Thyroid gland (tissue), 4 donors: ENCODE data around the gene ITGB2.

Source experiments
- CTCF ChIP-seq, 6 experiments: fragments of 200-600 bp in 3 of 6; fragments of 450-650 bp in 3 of 6; sonication (generic) in 3 of 6; IDR thresholded peaks; one replicate each; pipeline ENCODE4 v1.5.1; 2016 to 2019; ENCODE audit warnings: antibody characterized with exemption in 6 of 6, mild to moderate bottlenecking in 2 of 6, inconsistent platforms in 1 of 6, moderate library complexity in 1 of 6
- POLR2A ChIP-seq, 2 donors: fragments of 450-650 bp; IDR thresholded peaks; one replicate each; pipeline ENCODE4 v1.6.1; 2017; ENCODE audit warnings: antibody characterized with exemption in 2 of 2, mild to moderate bottlenecking in 2 of 2, moderate library complexity in 1 of 2

- TF ChIP-seq CTCF (IDR thresholded peaks at IDR 0.05) = no peak
- TF ChIP-seq POLR2A (IDR thresholded peaks at IDR 0.05) = no peak
Measured at GRCh38 chr21:44887126-44887806, 33.4 kb downstream of the ITGB2 start.
